ENCODE results near the gene NOXO1. TPM values are rescaled to one million over a fixed set of nuclear protein-coding genes. Genes with fewer than 3 reads are reported as not detected.
"Not testable (repeated sequence)": the region's sequence is repeated elsewhere in the genome, so short reads cannot be mapped to it uniquely, and the experiment has no call there.

Gene NOXO1
- total and polyA plus RNA-seq, 2 experiments from 2014 or later, result 2.3 to 6.0 TPM

GRCh38 chr16:1940273-1941161, 40.8 kb downstream of the NOXO1 start:
- 82% methylated on average over 23 of the region's 23 CpGs for WGBS (ENCODE audit: low lambda C conversion rate, missing lambda C conversion rate)
- peaks cover 24% of the 10 kb centered on the region for H3K4me1 ChIP-seq (ENCODE audit: insufficient read depth)
- peaks cover 10% of the 10 kb centered on the region for H3K79me2 ChIP-seq
- TF ChIP-seq EZH2phosphoT487 (IDR thresholded peaks at IDR 0.05; ENCODE audit: low read depth, severe bottlenecking, unreplicated experiment), result no peak
- no peak for TF ChIP-seq EZH2 (IDR thresholded peaks at IDR 0.05; ENCODE audit: borderline replicate concordance)
- TF ChIP-seq, protein P1, sequence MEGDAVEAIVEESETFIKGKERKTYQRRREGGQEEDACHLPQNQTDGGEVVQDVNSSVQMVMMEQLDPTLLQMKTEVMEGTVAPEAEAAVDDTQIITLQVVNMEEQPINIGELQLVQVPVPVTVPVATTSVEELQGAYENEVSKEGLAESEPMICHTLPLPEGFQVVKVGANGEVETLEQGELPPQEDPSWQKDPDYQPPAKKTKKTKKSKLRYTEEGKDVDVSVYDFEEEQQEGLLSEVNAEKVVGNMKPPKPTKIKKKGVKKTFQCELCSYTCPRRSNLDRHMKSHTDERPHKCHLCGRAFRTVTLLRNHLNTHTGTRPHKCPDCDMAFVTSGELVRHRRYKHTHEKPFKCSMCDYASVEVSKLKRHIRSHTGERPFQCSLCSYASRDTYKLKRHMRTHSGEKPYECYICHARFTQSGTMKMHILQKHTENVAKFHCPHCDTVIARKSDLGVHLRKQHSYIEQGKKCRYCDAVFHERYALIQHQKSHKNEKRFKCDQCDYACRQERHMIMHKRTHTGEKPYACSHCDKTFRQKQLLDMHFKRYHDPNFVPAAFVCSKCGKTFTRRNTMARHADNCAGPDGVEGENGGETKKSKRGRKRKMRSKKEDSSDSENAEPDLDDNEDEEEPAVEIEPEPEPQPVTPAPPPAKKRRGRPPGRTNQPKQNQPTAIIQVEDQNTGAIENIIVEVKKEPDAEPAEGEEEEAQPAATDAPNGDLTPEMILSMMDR (IDR thresholded peaks at IDR 0.05; ENCODE audit: poor library complexity), result no peak
- H3K9me2 ChIP-seq (replicated peaks; ENCODE audit: insufficient read depth), result no peaks in the 10 kb centered on the region
- H3K27ac ChIP-seq, result peak overlapping the region; percentile 70
- H3K4me2 ChIP-seq, result peak overlapping the region; percentile 87
- no peaks in the 10 kb centered on the region for H4K20me1 ChIP-seq (ENCODE audit: insufficient read depth, poor library complexity, severe bottlenecking)
- no peaks in the 10 kb centered on the region for H3K27me3 ChIP-seq
- no peaks in the 10 kb centered on the region for H3K9me3 ChIP-seq (ENCODE audit: low read depth)
- no peaks in the 10 kb centered on the region for H3K36me3 ChIP-seq (replicated peaks; ENCODE audit: insufficient read depth, low read depth)
- no peak overlapping the region for H3K4me3 ChIP-seq
- no peak overlapping the region for H2AFZ ChIP-seq
- DNase-seq (ENCODE audit: low spot score), result no peak

- H3K4me2 ChIP-seq, result peak overlapping the region; percentile 20
- not testable (repeated sequence) for H3K9me2 ChIP-seq (replicated peaks; ENCODE audit: insufficient read depth); DNase-seq (ENCODE audit: low spot score); H3K36me3 ChIP-seq (replicated peaks; ENCODE audit: insufficient read depth, low read depth); H3K27me3 ChIP-seq; H3K9me3 ChIP-seq (ENCODE audit: low read depth); H3K4me3 ChIP-seq; H4K20me1 ChIP-seq (ENCODE audit: insufficient read depth, poor library complexity, severe bottlenecking); H2AFZ ChIP-seq
- H3K79me2 ChIP-seq, result peaks cover 10% of the 10 kb centered on the region
- H3K27ac ChIP-seq, result peak overlapping the region; percentile 70
- WGBS (ENCODE audit: low lambda C conversion rate, missing lambda C conversion rate), result 81% methylated on average over 8 of the region's 8 CpGs
- H3K4me1 ChIP-seq (ENCODE audit: insufficient read depth), result peaks cover 24% of the 10 kb centered on the region
Measured at GRCh38 chr16:1939833-1940232, 41.4 kb downstream of the NOXO1 start.

DNA sequence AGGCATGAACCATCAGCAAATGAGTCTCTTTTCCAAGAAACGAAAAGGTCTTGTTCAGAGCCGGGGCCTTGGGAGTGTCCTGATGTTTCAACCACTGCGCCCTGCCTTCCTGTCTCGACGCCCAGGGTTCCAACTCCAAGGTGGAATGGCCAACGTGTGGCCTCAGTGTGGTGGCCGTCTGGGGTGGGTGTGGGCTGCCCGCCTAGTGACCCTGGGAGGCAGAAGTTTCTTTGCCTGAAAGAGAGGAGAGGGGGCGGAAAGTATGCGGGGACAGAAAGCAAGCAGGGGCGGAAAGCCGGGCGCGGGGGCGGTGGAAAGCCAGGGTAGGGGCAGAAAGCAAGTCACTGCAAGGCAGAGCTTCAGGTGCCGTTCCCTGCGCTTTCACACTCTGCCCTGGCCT, 42.4 kb downstream of the NOXO1 start:
- H2AFZ ChIP-seq, result no peak overlapping the region
- TF ChIP-seq EZH2 (IDR thresholded peaks at IDR 0.05; ENCODE audit: borderline replicate concordance) (no peak), EZH2phosphoT487 (IDR thresholded peaks at IDR 0.05; ENCODE audit: low read depth, severe bottlenecking, unreplicated experiment) (no peak)
- TF ChIP-seq, protein P1 (IDR thresholded peaks at IDR 0.05; ENCODE audit: poor library complexity), result no peak
- no peak overlapping the region for H3K27ac ChIP-seq
- H3K27me3 ChIP-seq, result no peaks in the 10 kb centered on the region
- WGBS (ENCODE audit: low lambda C conversion rate, missing lambda C conversion rate), result 95% methylated on average over 17 of the region's 17 CpGs
- H3K36me3 ChIP-seq (replicated peaks; ENCODE audit: insufficient read depth, low read depth), result no peaks in the 10 kb centered on the region
- no peak overlapping the region for H3K4me2 ChIP-seq
- no peaks in the 10 kb centered on the region for H3K9me3 ChIP-seq (ENCODE audit: low read depth)
- no peaks in the 10 kb centered on the region for H4K20me1 ChIP-seq (ENCODE audit: insufficient read depth, poor library complexity, severe bottlenecking)
- H3K4me3 ChIP-seq, result no peak overlapping the region
- peaks cover 24% of the 10 kb centered on the region for H3K4me1 ChIP-seq (ENCODE audit: insufficient read depth)
- H3K79me2 ChIP-seq, result peaks cover 10% of the 10 kb centered on the region
- H3K9me2 ChIP-seq (replicated peaks; ENCODE audit: insufficient read depth), result no peaks in the 10 kb centered on the region
- DNase-seq (ENCODE audit: low spot score), result no peak

DNA sequence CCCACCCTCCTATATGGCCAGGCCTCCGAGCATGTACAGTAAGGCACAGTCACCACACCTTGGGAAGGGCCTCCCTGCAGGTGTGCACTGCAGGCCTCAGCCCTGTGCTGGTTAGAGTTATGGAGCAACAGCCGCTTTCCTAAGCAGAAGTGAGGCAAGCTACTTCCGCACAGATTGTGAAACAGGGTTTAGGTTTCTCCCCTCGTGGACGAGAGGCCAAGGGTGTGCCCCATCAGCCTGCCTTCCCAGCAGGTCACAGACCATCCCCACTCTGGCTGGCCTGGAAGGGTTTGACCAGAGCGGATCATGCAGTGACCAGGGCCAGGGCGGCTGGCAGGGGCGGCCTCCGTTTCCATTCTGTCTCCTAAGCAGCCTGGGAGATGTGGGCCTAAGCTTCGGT, 43.0 kb downstream of the NOXO1 start:
- H3K9me3 ChIP-seq (ENCODE audit: low read depth), result no peaks in the 10 kb centered on the region
- H3K79me2 ChIP-seq, result peaks cover 10% of the 10 kb centered on the region
- H3K36me3 ChIP-seq (replicated peaks; ENCODE audit: insufficient read depth, low read depth), result no peaks in the 10 kb centered on the region
- no peak overlapping the region for H3K4me2 ChIP-seq
- no peak overlapping the region for H3K27ac ChIP-seq
- H3K9me2 ChIP-seq (replicated peaks; ENCODE audit: insufficient read depth), result no peaks in the 10 kb centered on the region
- DNase-seq (ENCODE audit: low spot score), result no peak
- WGBS (ENCODE audit: low lambda C conversion rate, missing lambda C conversion rate), result 94% methylated on average over 10 of the region's 10 CpGs
- H4K20me1 ChIP-seq (ENCODE audit: insufficient read depth, poor library complexity, severe bottlenecking), result no peaks in the 10 kb centered on the region
- H3K4me1 ChIP-seq (ENCODE audit: insufficient read depth), result peaks cover 24% of the 10 kb centered on the region
- TF ChIP-seq EZH2 (IDR thresholded peaks at IDR 0.05; ENCODE audit: borderline replicate concordance) (no peak), EZH2phosphoT487 (IDR thresholded peaks at IDR 0.05; ENCODE audit: low read depth, severe bottlenecking, unreplicated experiment) (no peak)
- TF ChIP-seq, protein P1 (IDR thresholded peaks at IDR 0.05; ENCODE audit: poor library complexity), result no peak
- H2AFZ ChIP-seq, result no peak overlapping the region
- H3K4me3 ChIP-seq, result no peak overlapping the region
- H3K27me3 ChIP-seq, result no peaks in the 10 kb centered on the region
